Ishikawa (cell line): Measurements from ENCODE around the gene PRPF40B.

Source experiments
- CEBPB ChIP-seq: IDR thresholded peaks from 2 replicates; pipeline ENCODE4 v1.6.1; 2012
- CREB1 ChIP-seq: IDR thresholded peaks from 2 replicates; pipeline ENCODE4 v1.6.1; 2012; ENCODE audit warnings: low read depth
- EGR1 ChIP-seq: IDR thresholded peaks from 2 replicates; pipeline ENCODE4 v1.6.1; 2012
- EP300 ChIP-seq: IDR thresholded peaks from 2 replicates; pipeline ENCODE4 v1.6.1; 2012; ENCODE audit warnings: borderline replicate concordance
- FOXM1 ChIP-seq: IDR thresholded peaks from 2 replicates; pipeline ENCODE4 v1.6.1; 2012; ENCODE audit warnings: low read depth, borderline replicate concordance
- MAX ChIP-seq: IDR thresholded peaks from 2 replicates; pipeline ENCODE4 v1.6.1; 2012
- NFIC ChIP-seq: IDR thresholded peaks from 2 replicates; pipeline ENCODE4 v1.6.1; 2012
- RAD21 ChIP-seq: IDR thresholded peaks from 2 replicates; pipeline ENCODE4 v1.6.1; 2012; ENCODE audit warnings: low read depth
- REST ChIP-seq: IDR thresholded peaks from 2 replicates; pipeline ENCODE4 v1.6.1; 2012; ENCODE audit warnings: low read depth, mild to moderate bottlenecking
- TAF1 ChIP-seq: IDR thresholded peaks from 2 replicates; pipeline ENCODE4 v1.6.1; 2012; ENCODE audit warnings: low read depth, mild to moderate bottlenecking
- TCF12 ChIP-seq: IDR thresholded peaks from 2 replicates; pipeline ENCODE4 v1.6.1; 2012; ENCODE audit warnings: low read depth
- TEAD4 ChIP-seq: IDR thresholded peaks from 2 replicates; pipeline ENCODE4 v1.6.1; 2012
- USF1 ChIP-seq: IDR thresholded peaks from 2 replicates; pipeline ENCODE4 v1.6.1; 2012
- YY1 ChIP-seq: IDR thresholded peaks from 2 replicates; pipeline ENCODE4 v1.6.1; 2012; ENCODE audit warnings: low read depth
- ZBTB7A ChIP-seq: IDR thresholded peaks from 2 replicates; pipeline ENCODE4 v1.6.1; 2012; ENCODE audit warnings: low read depth

PRPF40B gene

GRCh38 chr12:49664591-49665239 lies 41.4 kb downstream of the PRPF40B start:
- TF ChIP-seq USF1 (no peak), TEAD4 (no peak), RAD21 (no peak), NFIC (no peak), FOXM1 (no peak), CEBPB (no peak), ZBTB7A (no peak), EGR1 (no peak), MAX (no peak), CREB1 (no peak), EP300 (no peak), TCF12 (no peak), YY1 (no peak), TAF1 (no peak), REST (no peak)

GRCh38 chr12:49665384-49665783 lies 42.0 kb downstream of the PRPF40B start:
- TF ChIP-seq TEAD4 (no peak), NFIC (no peak), TCF12 (no peak), ZBTB7A (no peak), FOXM1 (no peak), EP300 (no peak)

- TF ChIP-seq EP300 (no peak), ZBTB7A (no peak), REST (no peak), RAD21 (no peak), MAX (no peak), NFIC (no peak), FOXM1 (no peak), USF1 (no peak)
Observed at GRCh38 chr12:49666176-49666575, 42.8 kb downstream of the PRPF40B start.

GRCh38 chr12:49667325-49668090 lies 44.1 kb downstream of the PRPF40B start:
- TF ChIP-seq NFIC (no peak), ZBTB7A (no peak), EP300 (no peak), YY1 (no peak)

GRCh38 chr12:49669796-49670195 lies 46.4 kb downstream of the PRPF40B start:
- TF ChIP-seq TAF1 (no peak), YY1 (no peak), EGR1 (no peak), CREB1 (no peak), NFIC (no peak), FOXM1 (no peak), REST (no peak), USF1 (no peak), EP300 (no peak), TEAD4 (no peak), TCF12 (no peak), ZBTB7A (no peak), CEBPB (no peak), MAX (no peak), RAD21 (no peak)
